Suprapubic skin (tissue), 4 donors: Measurements from ENCODE around the gene GFPT1. TPM values are rescaled to one million over a fixed set of nuclear protein-coding genes. Genes with fewer than 3 reads are reported as not detected.

Experiments used
- DNase-seq, 2 donors: peaks; one replicate each; pipeline ENCODE4 v3.0.0-alpha.2; 2019; ENCODE audit warnings: low spot score in 2 of 2
- H3K27ac ChIP-seq: fragments of 200-600 bp; sonication (generic); one replicate; pipeline ENCODE4 v1.5.1; 2019
- H3K27me3 ChIP-seq: fragments of 200-600 bp; sonication (generic); one replicate; pipeline ENCODE4 v1.5.1; 2019
- H3K36me3 ChIP-seq: fragments of 200-600 bp; sonication (generic); one replicate; pipeline ENCODE4 v1.5.1; 2019
- H3K4me1 ChIP-seq: fragments of 200-600 bp; sonication (generic); one replicate; pipeline ENCODE4 v1.5.1; 2019
- H3K4me3 ChIP-seq: fragments of 200-600 bp; sonication (generic); one replicate; pipeline ENCODE4 v1.5.1; 2019; ENCODE audit warnings: mild to moderate bottlenecking
- H3K9me3 ChIP-seq: fragments of 200-600 bp; sonication (generic); one replicate; pipeline ENCODE4 v1.5.1; 2019
- CTCF ChIP-seq, 2 donors: fragments of 200-600 bp in 1 of 2; fragments of 450-650 bp in 1 of 2; sonication (generic) in 1 of 2; IDR thresholded peaks; one replicate each; pipeline ENCODE4 v1.5.1; 2016 to 2019; ENCODE audit warnings: antibody characterized with exemption in 2 of 2, mild to moderate bottlenecking in 1 of 2, moderate library complexity in 1 of 2
- EP300 ChIP-seq: sonication (generic); formaldehyde crosslinking; IDR thresholded peaks from one replicate; pipeline ENCODE4 v1.6.1; 2017; ENCODE audit warnings: antibody characterized with exemption
- POLR2A ChIP-seq, 2 donors: fragments of 450-650 bp; IDR thresholded peaks; one replicate each; pipeline ENCODE4 v1.6.1; 2017; ENCODE audit warnings: antibody characterized with exemption in 2 of 2, mild to moderate bottlenecking in 2 of 2, moderate library complexity in 2 of 2
- POLR2AphosphoS5 ChIP-seq, 3 donors: sonication (generic); formaldehyde crosslinking; IDR thresholded peaks; one replicate each; pipeline ENCODE4 v1.6.1; 2017; ENCODE audit warnings: antibody characterized with exemption in 3 of 3
- WGBS: methylation state at CpG from one replicate; pipeline ENCODE4 v1.1.5; 2018; 5-methylcytosine and 5-hydroxymethylcytosine counted together
- total RNA-seq, 4 donors: library from RNA; depleted of rRNA; stranded (reverse); fragments of >200 nt; gene quantifications; one replicate each; pipeline ENCODE4 v1.1.0, GENCODE V29; 2016

GFPT1 gene
- total RNA-seq, 4 donors from 2014 or later: 10.0 to 17.0 (median 12.7) TPM

DNA sequence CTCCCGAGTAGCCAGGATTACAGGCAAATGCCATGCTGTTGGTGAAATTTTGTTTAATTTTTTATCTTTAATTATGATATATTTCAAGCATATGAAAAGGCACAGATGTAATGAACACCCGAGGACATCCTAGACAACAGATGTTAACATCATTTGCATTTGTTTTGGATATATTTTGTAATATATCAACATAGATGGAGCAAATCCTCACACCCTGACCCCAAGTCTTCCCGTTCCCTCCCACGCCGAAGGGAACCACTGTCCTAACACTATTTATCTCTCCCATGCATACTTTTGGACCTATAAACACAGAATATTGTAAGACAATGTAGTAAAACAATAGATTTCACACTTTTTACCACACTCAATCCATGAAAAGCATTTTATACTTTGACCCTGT lies 99.5 kb downstream of the GFPT1 start:
- Histone ChIP-seq H3K27me3 (no peaks in the 10 kb centered on the region), H3K4me3 (no peak overlapping the region), H3K27ac (no peak overlapping the region), H3K4me1 (peaks cover 12% of the 10 kb centered on the region), H3K36me3 (no peaks in the 10 kb centered on the region), H3K9me3 (no peaks in the 10 kb centered on the region)
- whole genome bisulfite sequencing: 89% methylated on average over 5 of the region's 5 CpGs
- DNase-seq: no peak
- TF ChIP-seq POLR2AphosphoS5 (IDR thresholded peaks at IDR 0.05): no peak
- no peak for TF ChIP-seq EP300
- TF ChIP-seq CTCF (IDR thresholded peaks at IDR 0.05): no peak
- no peak for TF ChIP-seq POLR2A (IDR thresholded peaks at IDR 0.05)

- Histone ChIP-seq H3K36me3 (no peaks in the 10 kb centered on the region), H3K4me1 (no peaks in the 10 kb centered on the region), H3K27me3 (no peaks in the 10 kb centered on the region), H3K27ac (no peak overlapping the region), H3K9me3 (no peaks in the 10 kb centered on the region), H3K4me3 (no peak overlapping the region)
- no peak for TF ChIP-seq EP300
- no peak for TF ChIP-seq POLR2A (IDR thresholded peaks at IDR 0.05)
- TF ChIP-seq POLR2AphosphoS5 (IDR thresholded peaks at IDR 0.05): no peak
- TF ChIP-seq CTCF (IDR thresholded peaks at IDR 0.05): no peak
- WGBS: 60% methylated on average over 3 of the region's 3 CpGs
- DNase-seq: no peak
Measured at GRCh38 chr2:69285379-69285894, 101.6 kb downstream of the GFPT1 start.

DNA sequence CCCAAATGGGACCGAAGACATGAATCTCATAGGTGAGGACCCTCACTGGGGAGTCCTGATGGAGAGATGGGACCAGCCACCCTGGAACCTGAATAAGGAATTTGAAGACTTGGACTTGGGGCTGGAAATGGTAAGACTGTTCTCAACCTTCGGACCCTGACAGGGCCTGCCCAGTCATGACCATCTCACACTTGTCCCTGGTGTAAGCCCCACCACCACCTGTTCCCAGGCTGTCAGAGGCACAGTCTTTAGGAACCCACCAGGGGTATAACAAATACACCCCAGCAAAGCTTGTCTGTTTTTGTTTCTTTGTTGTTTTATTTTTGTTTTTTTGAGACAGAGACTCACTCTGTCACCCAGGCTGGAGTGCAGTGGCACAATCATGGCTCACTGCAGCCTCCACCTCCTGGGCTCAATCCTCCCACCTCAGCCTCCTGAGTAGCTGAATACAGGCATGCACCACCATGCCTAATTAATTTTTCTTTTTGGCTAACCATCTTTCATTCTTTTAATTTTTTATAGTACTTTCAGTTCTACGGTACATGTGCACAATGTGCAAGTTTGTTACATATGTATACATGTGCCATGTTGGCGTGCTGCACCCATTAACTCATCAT lies 106.1 kb downstream of the GFPT1 start:
- 92% methylated on average over 4 of the region's 4 CpGs for WGBS
- TF ChIP-seq POLR2A (IDR thresholded peaks at IDR 0.05): no peak
- no peak for TF ChIP-seq POLR2AphosphoS5 (IDR thresholded peaks at IDR 0.05)
- TF ChIP-seq EP300: no peak

GRCh38 chr2:69279931-69280681 lies 106.9 kb downstream of the GFPT1 start:
- Histone ChIP-seq H3K4me3 (no peak overlapping the region), H3K36me3 (no peaks in the 10 kb centered on the region), H3K4me1 (no peaks in the 10 kb centered on the region), H3K27me3 (no peaks in the 10 kb centered on the region), H3K27ac (no peak overlapping the region), H3K9me3 (no peaks in the 10 kb centered on the region)
- no peak for DNase-seq
- 73% methylated on average over 9 of the region's 9 CpGs for WGBS
- TF ChIP-seq CTCF (IDR thresholded peaks at IDR 0.05) (no peak), POLR2AphosphoS5 (IDR thresholded peaks at IDR 0.05) (no peak), EP300 (no peak), POLR2A (IDR thresholded peaks at IDR 0.05) (no peak)

More for the DNA sequence above, 106.1 kb downstream of the GFPT1 start:
- Histone ChIP-seq H3K9me3 (no peaks in the 10 kb centered on the region), H3K4me3 (no peak overlapping the region), H3K36me3 (no peaks in the 10 kb centered on the region), H3K27ac (no peak overlapping the region), H3K4me1 (no peaks in the 10 kb centered on the region), H3K27me3 (no peaks in the 10 kb centered on the region)
- no peak for DNase-seq

GRCh38 chr2:69279211-69279610 lies 107.8 kb downstream of the GFPT1 start:
- TF ChIP-seq POLR2A (IDR thresholded peaks at IDR 0.05) (no peak), EP300 (no peak), POLR2AphosphoS5 (IDR thresholded peaks at IDR 0.05) (no peak), CTCF (IDR thresholded peaks at IDR 0.05) (no peak)
- Histone ChIP-seq H3K4me1 (no peaks in the 10 kb centered on the region), H3K4me3 (no peak overlapping the region), H3K36me3 (no peaks in the 10 kb centered on the region), H3K27me3 (no peaks in the 10 kb centered on the region), H3K27ac (no peak overlapping the region), H3K9me3 (no peaks in the 10 kb centered on the region)
- 95% methylated on average over 2 of the region's 2 CpGs for WGBS
- no peak for DNase-seq
